Stimulated activated CD4-positive, alpha-beta T cell treated with anti-CD3 and anti-CD28 coated beads, Interleukin-1b, Interleukin-23, amount 100 ng/mL, for 48 hours (primary cell): ENCODE measurements around the gene CDC42BPA.
"Not testable (repeated sequence)": the region's sequence is repeated elsewhere in the genome, so short reads cannot be mapped to it uniquely, and the experiment has no call there.

Experiments
- DNase-seq: peaks from one replicate; pipeline ENCODE4 v3.0.0-alpha.2; 2020

The CDC42BPA gene

DNA sequence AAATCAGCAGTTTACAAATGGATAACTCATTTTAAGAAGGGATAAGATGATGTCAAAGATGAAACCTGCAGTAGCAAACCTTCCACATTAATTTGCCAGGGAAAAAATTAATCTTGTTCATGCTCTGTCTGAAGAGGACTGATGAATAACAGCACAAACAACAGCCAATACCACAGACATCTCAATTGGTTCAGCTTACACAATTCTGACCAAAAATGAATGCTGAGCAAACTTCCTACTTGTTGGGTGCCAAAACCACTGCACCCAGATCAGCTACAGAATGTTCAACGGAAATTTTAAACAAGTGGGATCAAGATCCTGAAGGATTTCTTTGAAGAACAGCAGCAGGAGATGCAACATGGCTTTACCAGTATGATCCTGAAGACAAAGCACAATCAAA is 279.9 kb downstream of the CDC42BPA start:
- no peak for DNase-seq

- no peak for DNase-seq
Measured at GRCh38 chr1:227037121-227037520, 281.2 kb downstream of the CDC42BPA start.

DNA sequence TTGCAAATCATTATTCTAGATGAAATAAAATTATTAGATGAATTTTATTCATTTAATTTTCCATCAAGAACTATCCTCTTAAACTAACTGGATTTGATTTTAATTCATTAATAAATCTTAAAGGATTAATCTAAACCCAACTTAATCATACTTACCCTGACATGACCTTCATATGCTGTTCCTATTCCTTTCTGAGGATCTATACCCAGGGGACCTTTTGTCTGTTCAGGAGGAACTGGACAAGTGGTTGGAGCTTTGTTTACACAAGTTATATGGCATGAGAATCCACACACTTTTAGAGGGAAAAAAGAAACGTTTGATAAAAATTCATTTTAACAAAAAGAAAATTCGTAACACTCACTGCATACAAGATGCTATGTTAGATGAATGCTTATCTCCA is 283.0 kb downstream of the CDC42BPA start:
- DNase-seq, result no peak

- DNase-seq, result no peak
Measured at GRCh38 chr1:227033880-227034279, 284.4 kb downstream of the CDC42BPA start.

DNA sequence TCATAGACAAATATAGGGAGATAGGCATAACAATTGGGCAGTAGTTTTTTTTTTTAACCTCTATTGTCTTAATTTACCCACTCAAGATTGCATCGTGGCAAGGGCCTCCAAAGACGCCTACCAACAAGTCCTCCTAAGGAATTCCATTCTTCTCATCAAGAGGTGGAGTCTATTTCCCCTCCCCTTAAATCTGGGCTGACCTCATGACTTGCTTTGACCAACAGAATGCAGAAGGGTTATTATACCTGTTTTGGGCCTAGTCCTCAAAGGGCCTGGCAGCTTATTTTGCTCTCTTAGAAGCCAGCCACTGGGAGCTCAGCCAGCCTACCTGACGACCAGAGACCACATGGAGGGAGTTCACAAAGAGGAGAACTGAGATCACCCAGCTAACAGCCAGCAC is 285.9 kb downstream of the CDC42BPA start:
- no peak for DNase-seq

DNA sequence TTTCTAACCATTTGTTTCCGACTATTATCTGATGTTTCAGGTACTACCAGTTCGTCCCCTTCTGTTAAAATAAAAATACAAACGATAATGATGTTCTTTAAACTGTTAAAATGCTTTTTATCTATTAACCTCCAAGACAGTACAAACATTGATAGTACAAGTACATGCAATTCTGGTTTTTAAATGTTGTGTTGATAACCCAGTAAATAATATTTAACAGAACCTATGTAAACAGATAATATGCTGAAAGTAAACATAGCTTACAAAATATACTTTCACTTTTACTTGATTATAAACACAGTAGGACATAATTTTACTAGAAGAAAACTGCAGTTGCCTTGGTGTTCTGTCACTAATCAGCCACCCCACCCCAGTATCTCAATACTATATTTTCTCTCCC is 301.3 kb downstream of the CDC42BPA start:
- no peak for DNase-seq

GRCh38 chr1:227010645-227011044 is 307.6 kb downstream of the CDC42BPA start:
- no peak for DNase-seq

DNA sequence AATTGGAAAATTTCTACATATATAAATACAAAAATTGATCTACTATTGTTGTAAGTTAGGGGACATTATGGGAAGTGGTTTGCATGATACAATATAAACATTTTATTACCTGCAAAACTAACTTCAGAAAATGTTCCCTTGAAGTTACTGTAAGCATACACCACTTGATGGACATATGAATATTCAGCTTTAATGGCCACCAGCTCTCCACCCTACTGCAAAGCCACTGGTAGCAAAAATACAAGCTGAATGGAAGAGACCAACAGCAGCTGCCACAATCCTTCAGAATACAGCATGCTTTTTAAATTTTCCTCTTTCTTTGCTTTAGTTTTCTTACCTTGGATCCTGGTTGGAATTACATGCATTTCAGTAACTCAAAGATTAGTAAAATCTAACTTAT is 308.4 kb downstream of the CDC42BPA start:
- no peak for DNase-seq

DNA sequence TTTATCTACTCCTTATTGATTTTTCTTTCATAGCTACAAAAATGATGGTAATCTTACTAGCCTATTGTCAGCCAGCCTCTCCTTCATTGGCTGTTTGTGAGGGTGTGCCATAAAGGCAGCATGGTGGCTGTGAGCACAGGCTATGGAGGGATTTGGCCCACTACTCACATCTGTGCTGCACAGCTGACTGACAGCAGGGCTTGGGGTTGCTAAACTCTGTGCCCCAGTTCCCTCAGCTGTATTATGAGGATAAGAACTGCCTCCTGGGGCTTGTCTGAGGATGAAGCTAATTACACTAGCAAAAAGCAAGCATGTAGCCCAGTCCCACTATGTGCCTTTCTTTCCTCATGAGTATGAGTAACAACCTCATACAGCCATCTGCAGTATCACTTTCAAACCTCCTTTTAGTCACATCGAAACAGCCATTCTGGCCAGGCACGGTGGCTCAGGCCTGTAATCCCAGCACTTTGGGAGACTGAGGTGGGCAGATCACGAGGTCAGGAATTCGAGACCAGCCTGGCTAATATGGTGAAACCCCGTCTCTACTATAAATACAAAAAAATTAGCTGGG is 312.0 kb downstream of the CDC42BPA start:
- DNase-seq, result no peak

- DNase-seq, result no peak
Measured at GRCh38 chr1:227004796-227005195, 313.5 kb downstream of the CDC42BPA start.

DNA sequence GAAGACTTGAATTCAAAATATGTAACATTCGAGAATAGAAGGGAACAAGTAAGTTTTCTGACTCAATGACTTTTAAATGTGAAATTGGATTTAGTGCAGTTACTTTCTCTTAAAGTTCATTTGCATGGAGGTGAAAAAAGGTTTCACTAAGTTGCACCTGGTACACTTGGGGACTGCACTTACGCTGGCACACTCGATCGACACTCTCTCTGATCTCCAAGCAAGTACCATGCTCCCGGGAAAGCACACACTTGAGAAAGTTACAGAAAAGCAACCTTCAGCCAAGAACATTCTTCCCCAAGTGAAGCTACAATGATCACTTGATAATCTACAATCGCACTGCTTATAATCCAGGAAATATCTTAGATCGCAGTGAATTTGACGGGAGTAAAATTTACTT is 315.1 kb downstream of the CDC42BPA start:
- no peak for DNase-seq

- DNase-seq, result no peak
Measured at GRCh38 chr1:227002531-227003049, 315.7 kb downstream of the CDC42BPA start.

DNA sequence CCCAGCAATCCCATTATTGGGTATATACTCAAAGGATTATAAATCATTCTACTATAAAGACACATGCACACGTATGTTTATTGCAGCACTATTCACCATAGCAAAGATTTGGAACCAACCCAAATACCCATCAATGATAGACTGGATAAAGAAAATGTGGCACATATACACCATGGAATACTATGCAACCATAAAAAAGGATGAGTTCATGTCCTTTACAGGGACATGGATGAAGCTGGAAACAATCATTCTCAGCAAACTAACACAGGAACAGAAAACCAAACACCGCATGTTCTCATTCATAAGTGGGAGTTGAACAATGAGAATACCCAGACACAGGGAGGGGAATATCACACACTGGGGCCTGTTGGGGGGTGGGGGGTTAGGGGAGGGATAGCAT is 318.7 kb downstream of the CDC42BPA start:
- not testable (repeated sequence) for DNase-seq

- DNase-seq, result no peak
Measured at GRCh38 chr1:226995365-226996332, 322.6 kb downstream of the CDC42BPA start.

- no peak for DNase-seq
Measured at GRCh38 chr1:226994586-226995364, 323.5 kb downstream of the CDC42BPA start.

DNA sequence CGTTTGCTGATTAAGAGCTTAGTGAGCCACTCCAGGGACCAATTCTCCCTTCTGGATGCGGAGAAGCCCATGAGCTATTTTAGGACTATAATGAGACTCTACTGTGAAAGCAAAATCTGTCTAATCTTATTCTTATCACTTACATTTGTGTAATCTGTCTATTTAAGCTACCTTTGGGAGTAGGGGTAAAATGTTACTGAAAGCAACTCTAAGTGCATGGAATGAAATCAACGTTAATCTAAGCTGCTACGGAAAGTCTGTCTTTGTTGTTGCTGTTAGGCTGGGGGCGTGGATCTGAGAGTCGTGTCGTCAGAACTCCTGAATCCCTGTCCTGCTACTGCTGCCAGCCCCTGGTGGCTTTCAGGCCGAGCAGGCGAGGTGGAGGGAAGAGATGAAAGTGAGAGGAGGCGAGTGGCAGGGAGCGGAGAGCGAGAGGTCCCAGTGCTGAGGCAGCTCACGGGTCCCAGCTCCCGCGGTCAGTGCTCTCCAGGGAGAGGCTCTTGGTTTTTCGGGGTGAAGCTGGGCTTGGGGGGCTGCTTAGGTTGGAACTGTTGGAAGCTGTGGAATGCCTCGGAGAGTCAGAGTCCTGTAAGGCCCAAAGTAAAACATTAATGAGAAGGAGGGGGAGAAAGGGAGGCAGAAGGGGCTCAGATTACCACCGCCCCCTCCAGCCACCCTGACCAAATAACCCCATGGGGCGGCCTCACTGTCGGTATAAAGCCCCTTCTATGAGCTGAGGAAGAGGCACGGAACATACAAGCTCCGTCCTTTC is 324.3 kb downstream of the CDC42BPA start:
- DNase-seq, result no peak

DNA sequence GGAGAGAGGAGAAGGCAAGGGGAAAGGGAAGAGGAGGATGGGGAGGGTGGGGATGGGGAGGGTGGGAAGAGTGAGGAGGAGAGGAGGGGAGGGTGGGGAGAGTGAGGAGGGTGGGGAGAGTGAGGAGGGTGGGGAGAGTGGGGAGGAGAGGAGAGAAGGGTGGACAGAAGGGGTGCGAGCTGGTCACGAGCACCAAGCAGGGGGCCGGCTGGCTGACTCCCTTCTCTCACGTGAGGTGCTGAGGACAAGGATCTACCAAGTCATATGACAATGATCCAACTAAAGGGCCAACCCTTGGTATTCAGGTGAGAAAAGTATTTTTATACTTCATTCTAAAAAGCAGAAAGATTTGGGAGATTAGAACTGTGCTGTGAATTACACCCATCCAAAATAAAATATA is 326.4 kb downstream of the CDC42BPA start:
- DNase-seq, result no peak

GRCh38 chr1:226990133-226990716 is 328.1 kb downstream of the CDC42BPA start:
- peak; percentile 75 for DNase-seq

DNA sequence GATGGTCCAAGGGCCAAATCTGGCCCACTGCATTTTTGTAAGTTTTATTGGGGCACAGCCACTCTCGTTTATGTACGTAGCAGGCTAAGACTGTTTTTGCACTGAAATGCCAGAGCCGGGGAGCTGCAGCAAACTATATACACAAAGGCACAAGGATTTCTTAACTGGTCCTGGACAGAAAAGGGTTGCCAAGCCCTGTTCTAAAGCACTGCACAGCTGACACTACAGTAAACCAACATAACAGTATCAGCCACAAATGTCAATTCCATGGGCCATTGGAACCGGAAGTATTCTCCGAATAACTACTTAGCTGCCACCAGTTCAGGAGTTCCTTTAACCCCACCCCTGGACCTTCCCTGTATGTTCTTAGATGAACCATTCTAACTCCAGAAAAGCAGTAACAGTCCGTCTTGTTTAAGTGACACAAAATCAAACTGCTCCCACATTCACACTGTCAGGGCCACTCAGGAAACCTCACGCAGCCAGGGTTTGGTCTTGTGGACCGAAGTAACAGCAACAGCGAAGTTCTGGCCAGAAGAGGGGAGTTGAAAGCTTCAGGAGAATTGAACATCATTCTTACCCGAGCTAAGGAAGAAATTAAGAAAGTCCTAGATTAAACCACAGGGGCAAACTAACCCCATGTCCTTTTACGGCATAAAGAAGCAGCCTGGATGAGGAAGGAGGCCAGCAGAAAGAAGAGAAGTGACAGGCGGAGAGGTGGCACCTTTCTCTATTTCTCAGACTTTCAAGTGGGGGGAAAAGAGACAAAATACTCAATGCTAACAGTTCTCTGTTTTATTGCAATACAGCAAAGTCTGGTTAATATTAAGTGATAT is 329.0 kb downstream of the CDC42BPA start:
- no peak for DNase-seq

GRCh38 chr1:226988334-226988666 is 330.0 kb downstream of the CDC42BPA start:
- no peak for DNase-seq

GRCh38 chr1:226987623-226988333 is 330.5 kb downstream of the CDC42BPA start:
- no peak for DNase-seq
